Activated B cell treated with CpG ODN at 0.5 μM for 24 hours (primary cell): ENCODE measurements around the gene ADAMTS13. TPM values are rescaled to one million over a fixed set of nuclear protein-coding genes. Genes with fewer than 3 reads are reported as not detected.
"Not testable (repeated sequence)": the region's sequence is repeated elsewhere in the genome, so short reads cannot be mapped to it uniquely, and the experiment has no call there.

Source experiments
- ATAC-seq: fragments of 200-7000 bp; cut with Tn5 transposase; one replicate; pipeline ENCODE4 v1.10.0; 2021; ENCODE audit warnings: low read depth, mild to moderate bottlenecking, moderate library complexity
- CTCF ChIA-PET: fragments of 350-600 bp; sonication (Branson Sonifier 250); formaldehyde crosslinking; loops from one replicate; lab custom pipeline; 2021; ENCODE audit warnings: antibody characterized with exemption; lab: Charles Lee
- POLR2A ChIA-PET: fragments of 350-600 bp; sonication (Branson Sonifier 250); formaldehyde crosslinking; loops from one replicate; lab custom pipeline; 2021; ENCODE audit warnings: antibody characterized with exemption; lab: Charles Lee
- DNase-seq: peaks from one replicate; pipeline ENCODE4 v3.0.0; 2022
- H3K27ac Mint-ChIP-seq: one replicate; pipeline ENCODE4 v1.8.0; 2020; ENCODE audit warnings: mixed read lengths
- H3K27me3 Mint-ChIP-seq: one replicate; pipeline ENCODE4 v1.8.0; 2021; ENCODE audit warnings: mixed read lengths
- H3K36me3 Mint-ChIP-seq: one replicate; pipeline ENCODE4 v1.8.0; 2021; ENCODE audit warnings: low read depth, mixed read lengths
- H3K4me1 Mint-ChIP-seq: one replicate; pipeline ENCODE4 v1.8.0; 2021; ENCODE audit warnings: mixed read lengths
- H3K4me3 Mint-ChIP-seq: one replicate; pipeline ENCODE4 v1.8.0; 2020; ENCODE audit warnings: mild to moderate bottlenecking, mixed read lengths
- H3K9me3 Mint-ChIP-seq: one replicate; pipeline ENCODE4 v1.8.0; 2020; ENCODE audit warnings: mixed read lengths
- intact Hi-C: fragments of 100-400 bp; cut with micrococcal nuclease; formaldehyde crosslinking; loops from one replicate; pipeline ENCODE4 v1.15.1; 2024
- total RNA-seq: library from RNA; stranded (reverse); gene quantifications from 2 replicates; pipeline ENCODE4 v1.2.3, GENCODE V29; 2022
- TF ChIP-seq, protein P1 (sequence below): fragments of 200-600 bp; IDR thresholded peaks from one replicate; pipeline ENCODE4 v1.8.0; 2022; ENCODE audit warnings: antibody characterized with exemption, mild to moderate bottlenecking

ADAMTS13 gene
- total RNA-seq, 1 donor from 2014 or later, result 1.9 TPM

- ATAC-seq, result no peak
- no peaks in the 10 kb centered on the region for H3K9me3 Mint-ChIP-seq
- H3K4me1 Mint-ChIP-seq, result peaks cover 26% of the 10 kb centered on the region
- DNase-seq, result no peak
- ChIA-PET CTCF (no interaction called here), POLR2A (interaction anchor here (3.1 kb wide), 1 partner anchor 17 kb away, joined by 21 read pairs; the partner anchor contains the start of gene CACFD1)
- TF ChIP-seq, protein P1, sequence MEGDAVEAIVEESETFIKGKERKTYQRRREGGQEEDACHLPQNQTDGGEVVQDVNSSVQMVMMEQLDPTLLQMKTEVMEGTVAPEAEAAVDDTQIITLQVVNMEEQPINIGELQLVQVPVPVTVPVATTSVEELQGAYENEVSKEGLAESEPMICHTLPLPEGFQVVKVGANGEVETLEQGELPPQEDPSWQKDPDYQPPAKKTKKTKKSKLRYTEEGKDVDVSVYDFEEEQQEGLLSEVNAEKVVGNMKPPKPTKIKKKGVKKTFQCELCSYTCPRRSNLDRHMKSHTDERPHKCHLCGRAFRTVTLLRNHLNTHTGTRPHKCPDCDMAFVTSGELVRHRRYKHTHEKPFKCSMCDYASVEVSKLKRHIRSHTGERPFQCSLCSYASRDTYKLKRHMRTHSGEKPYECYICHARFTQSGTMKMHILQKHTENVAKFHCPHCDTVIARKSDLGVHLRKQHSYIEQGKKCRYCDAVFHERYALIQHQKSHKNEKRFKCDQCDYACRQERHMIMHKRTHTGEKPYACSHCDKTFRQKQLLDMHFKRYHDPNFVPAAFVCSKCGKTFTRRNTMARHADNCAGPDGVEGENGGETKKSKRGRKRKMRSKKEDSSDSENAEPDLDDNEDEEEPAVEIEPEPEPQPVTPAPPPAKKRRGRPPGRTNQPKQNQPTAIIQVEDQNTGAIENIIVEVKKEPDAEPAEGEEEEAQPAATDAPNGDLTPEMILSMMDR, result no peak
- H3K36me3 Mint-ChIP-seq, result no peaks in the 10 kb centered on the region
- no peaks in the 10 kb centered on the region for H3K27me3 Mint-ChIP-seq
- no peak overlapping the region for H3K27ac Mint-ChIP-seq
- intact Hi-C loops, result no loop called here
- H3K4me3 Mint-ChIP-seq, result no peak overlapping the region
Observed at GRCh38 chr9:133443248-133443647, 21.1 kb downstream of the ADAMTS13 start.

DNA sequence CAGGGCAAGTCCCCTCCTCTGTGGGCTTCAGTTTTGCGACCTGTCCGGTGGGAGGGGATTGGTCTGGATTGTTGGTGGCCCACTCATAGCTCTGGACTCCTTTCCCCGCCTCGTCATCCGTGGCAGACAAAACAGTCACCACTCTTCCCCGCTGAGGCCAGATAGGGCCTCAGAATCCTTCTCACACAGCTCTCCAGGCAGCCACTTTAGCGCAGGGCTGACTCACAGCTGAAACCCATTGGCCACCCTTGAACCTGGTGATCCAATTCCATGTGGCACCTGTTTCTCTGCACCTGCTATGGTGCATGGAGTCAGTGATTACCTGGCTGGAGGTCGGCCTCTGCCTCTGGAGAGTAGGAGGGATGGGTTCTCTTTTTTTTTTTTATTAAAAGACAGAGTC lies 21.8 kb downstream of the ADAMTS13 start:
- H3K36me3 Mint-ChIP-seq, result no peaks in the 10 kb centered on the region
- no peaks in the 10 kb centered on the region for H3K9me3 Mint-ChIP-seq
- CTCF ChIA-PET, result no interaction called here
- TF ChIP-seq, protein P1, result no peak
- POLR2A ChIA-PET, result no interaction called here
- intact Hi-C loops, result no loop called here
- H3K4me1 Mint-ChIP-seq, result peaks cover 26% of the 10 kb centered on the region
- no peak overlapping the region for H3K27ac Mint-ChIP-seq
- ATAC-seq (no peak), DNase-seq (no peak)
- H3K27me3 Mint-ChIP-seq, result no peaks in the 10 kb centered on the region
- H3K4me3 Mint-ChIP-seq, result no peak overlapping the region

DNA sequence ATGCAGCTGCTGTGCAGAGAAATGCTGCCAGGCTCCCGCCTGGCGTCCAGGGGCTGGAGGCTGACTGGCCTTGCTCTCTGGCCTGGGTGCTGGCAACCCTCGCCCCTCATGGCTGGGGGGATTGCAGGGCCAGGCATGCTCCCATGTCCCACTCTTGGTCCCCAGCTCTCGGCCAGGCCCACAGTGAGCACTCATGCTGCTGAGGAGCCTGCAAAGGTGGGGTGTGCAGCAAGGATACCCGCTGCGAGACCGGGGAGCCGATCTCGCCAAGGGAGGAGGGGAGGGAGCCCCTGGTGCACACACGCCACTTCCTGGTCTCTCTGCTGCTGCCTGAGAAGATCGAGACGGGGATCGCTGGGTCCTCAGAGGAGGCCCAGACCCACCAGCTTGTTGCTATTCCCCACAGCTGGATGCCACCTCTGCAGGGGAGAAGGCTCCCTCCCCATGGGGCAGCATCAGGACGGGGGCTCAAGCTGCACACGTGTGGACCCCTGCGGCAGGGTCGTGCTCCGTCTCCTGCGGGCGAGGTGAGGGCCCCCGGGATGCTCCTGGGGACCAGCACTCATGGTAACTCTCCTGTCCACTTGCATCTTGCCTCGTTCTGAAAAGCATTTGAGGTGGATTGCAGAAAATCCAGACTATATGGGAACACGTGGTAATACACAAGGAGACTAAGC lies 23.3 kb downstream of the ADAMTS13 start:
- Mint-ChIP-seq H3K27ac (no peak overlapping the region), H3K9me3 (no peaks in the 10 kb centered on the region), H3K4me1 (peaks cover 18% of the 10 kb centered on the region), H3K36me3 (no peaks in the 10 kb centered on the region), H3K27me3 (no peaks in the 10 kb centered on the region), H3K4me3 (no peak overlapping the region)
- TF ChIP-seq, protein P1, result no peak
- DNase-seq (no peak), ATAC-seq (no peak)
- intact Hi-C loops, result no loop called here
- POLR2A ChIA-PET, result no interaction called here
- CTCF ChIA-PET, result no interaction called here

- H3K4me1 Mint-ChIP-seq, result no peaks in the 10 kb centered on the region
- no peaks in the 10 kb centered on the region for H3K9me3 Mint-ChIP-seq
- TF ChIP-seq, protein P1, result no peak
- intact Hi-C loops, result no loop called here
- no peak overlapping the region for H3K4me3 Mint-ChIP-seq
- POLR2A ChIA-PET, result no interaction called here
- CTCF ChIA-PET, result no interaction called here
- H3K27me3 Mint-ChIP-seq, result no peaks in the 10 kb centered on the region
- DNase-seq (no peak), ATAC-seq (no peak)
- H3K27ac Mint-ChIP-seq, result no peak overlapping the region
- no peaks in the 10 kb centered on the region for H3K36me3 Mint-ChIP-seq
Observed at GRCh38 chr9:133448487-133448972, 26.4 kb downstream of the ADAMTS13 start.

DNA sequence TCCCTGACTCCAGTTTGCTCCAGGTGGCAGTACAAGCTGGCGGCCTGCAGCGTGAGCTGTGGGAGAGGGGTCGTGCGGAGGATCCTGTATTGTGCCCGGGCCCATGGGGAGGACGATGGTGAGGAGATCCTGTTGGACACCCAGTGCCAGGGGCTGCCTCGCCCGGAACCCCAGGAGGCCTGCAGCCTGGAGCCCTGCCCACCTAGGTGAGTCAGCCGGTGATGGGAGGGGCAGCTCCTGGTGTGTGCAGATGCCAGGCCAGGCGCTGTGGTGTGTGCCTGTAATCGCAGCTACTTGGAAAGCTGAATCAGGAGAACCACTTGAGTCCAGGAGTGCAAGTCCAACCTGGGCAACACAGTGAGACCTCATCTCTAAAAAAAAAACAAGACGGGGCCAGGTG lies 27.6 kb downstream of the ADAMTS13 start:
- Mint-ChIP-seq H3K27ac (no peak overlapping the region), H3K9me3 (no peaks in the 10 kb centered on the region), H3K4me1 (no peaks in the 10 kb centered on the region), H3K36me3 (no peaks in the 10 kb centered on the region), H3K4me3 (no peak overlapping the region), H3K27me3 (no peaks in the 10 kb centered on the region)
- CTCF ChIA-PET, result no interaction called here
- TF ChIP-seq, protein P1, result no peak
- DNase-seq (no peak), ATAC-seq (no peak)
- POLR2A ChIA-PET, result no interaction called here
- intact Hi-C loops, result no loop called here

GRCh38 chr9:133451865-133452264 lies 29.7 kb downstream of the ADAMTS13 start:
- not testable (repeated sequence) for DNase-seq
- POLR2A ChIA-PET, result interaction anchor here (1.0 kb wide), 1 partner anchor 11 kb away, joined by 4 read pairs; no protein-coding TSS in a partner anchor

More at GRCh38 chr9:133451865-133452264, 29.7 kb downstream of the ADAMTS13 start:
- ATAC-seq, result peak; percentile 18
- H3K36me3 Mint-ChIP-seq, CTCF ChIA-PET, H3K27ac Mint-ChIP-seq, H3K4me3 Mint-ChIP-seq, H3K27me3 Mint-ChIP-seq, H3K9me3 Mint-ChIP-seq, H3K4me1 Mint-ChIP-seq, intact Hi-C loops: not testable (repeated sequence)
